ENCODE results near the gene YTHDF1.
"Not testable (repeated sequence)": the region's sequence is repeated elsewhere in the genome, so short reads cannot be mapped to it uniquely, and the experiment has no call there.

The YTHDF1 gene

GRCh38 chr20:63216041-63216848 is at the start of gene YTHDF1:
Gene YTHDF1 (minus strand): TSS chr20:63216131. CDS start chr20:63215892, 239 bp downstream.
- peak; percentile 90 to 95 for DNase-seq (ENCODE audit: low read depth in 2 of 2)

GRCh38 chr20:63264519-63264918 is 48.6 kb upstream of the YTHDF1 start:
- DNase-seq (ENCODE audit: low read depth in 2 of 2), result no peak

GRCh38 chr20:63264000-63264399 is 48.1 kb upstream of the YTHDF1 start:
- no peak for DNase-seq (ENCODE audit: low read depth in 2 of 2)

GRCh38 chr20:63262836-63263235 is 46.9 kb upstream of the YTHDF1 start:
- no peak for DNase-seq (ENCODE audit: low read depth in 2 of 2)

- no peak for DNase-seq (ENCODE audit: low read depth in 2 of 2)
These were observed 46.0 kb upstream of the YTHDF1 start for GRCh38 chr20:63261795-63262528.

GRCh38 chr20:63261060-63261794 is 45.3 kb upstream of the YTHDF1 start:
- no peak for DNase-seq (ENCODE audit: low read depth in 2 of 2)

GRCh38 chr20:63260521-63260920 is 44.6 kb upstream of the YTHDF1 start:
- no peak for DNase-seq (ENCODE audit: low read depth in 2 of 2)

GRCh38 chr20:63259734-63260460 is 44.0 kb upstream of the YTHDF1 start:
- DNase-seq (ENCODE audit: low read depth in 2 of 2), result no peak

- no peak for DNase-seq (ENCODE audit: low read depth in 2 of 2)
These were observed 42.9 kb upstream of the YTHDF1 start for GRCh38 chr20:63258781-63259180.

GRCh38 chr20:63257629-63258028 is 41.7 kb upstream of the YTHDF1 start:
- DNase-seq (ENCODE audit: low read depth in 2 of 2), result no peak

GRCh38 chr20:63256954-63257353 is 41.0 kb upstream of the YTHDF1 start:
- no peak for DNase-seq (ENCODE audit: low read depth in 2 of 2)

GRCh38 chr20:63255931-63256704 is 40.2 kb upstream of the YTHDF1 start:
- DNase-seq (ENCODE audit: low read depth in 2 of 2), result no peak

GRCh38 chr20:63254606-63255384 is 38.9 kb upstream of the YTHDF1 start:
- DNase-seq (ENCODE audit: low read depth in 2 of 2), result no peak

GRCh38 chr20:63254232-63254605 is 38.3 kb upstream of the YTHDF1 start, which contains the start of gene NKAIN4:
Gene NKAIN4 (minus strand): TSS chr20:63254463. CDS start chr20:63254450, 13 bp downstream.
- DNase-seq (ENCODE audit: low read depth in 2 of 2), result no peak

- no peak for DNase-seq (ENCODE audit: low read depth in 2 of 2)
These were observed 37.7 kb upstream of the YTHDF1 start for GRCh38 chr20:63253438-63254231.

GRCh38 chr20:63253065-63253437 is 37.1 kb upstream of the YTHDF1 start:
- DNase-seq (ENCODE audit: low read depth in 2 of 2), result no peak

GRCh38 chr20:63252284-63252711 is 36.4 kb upstream of the YTHDF1 start:
- DNase-seq (ENCODE audit: low read depth in 2 of 2), result no peak

- not testable (repeated sequence) for DNase-seq (ENCODE audit: low read depth in 2 of 2)
These were observed 35.4 kb upstream of the YTHDF1 start for GRCh38 chr20:63251350-63251749.

GRCh38 chr20:63249891-63250290 is 34.0 kb upstream of the YTHDF1 start:
- no peak for DNase-seq (ENCODE audit: low read depth in 2 of 2)
